WTC11 (cell line): ENCODE results near the gene MYOG. TPM values are rescaled to one million over a fixed set of nuclear protein-coding genes. Genes with fewer than 3 reads are reported as not detected.

ENCODE experiments used
- ATAC-seq: fragments of 200-7000 bp; cut with Tn5 transposase; 2 replicates; pipeline ENCODE4 v1.10.0; 2021; ENCODE audit warnings: mild to moderate bottlenecking, moderate library complexity
- CTCF ChIA-PET: fragments of 300-600 bp; sonication (Branson Sonifier 250); formaldehyde crosslinking; loops from one replicate; lab custom pipeline; 2021; ENCODE audit warnings: antibody characterized with exemption; lab: Charles Lee
- POLR2A ChIA-PET: fragments of 350-600 bp; sonication (Branson Sonifier 250); formaldehyde crosslinking; loops from one replicate; lab custom pipeline; 2021; ENCODE audit warnings: antibody characterized with exemption; lab: Charles Lee
- DNase-seq: peaks from one replicate; pipeline ENCODE4 v3.0.0; 2021; ENCODE audit warnings: low spot score
- H3K27ac Mint-ChIP-seq: 2 replicates; pipeline ENCODE4 v1.8.0; 2021; ENCODE audit warnings: mixed read lengths
- H3K27me3 Mint-ChIP-seq: 2 replicates; pipeline ENCODE4 v1.8.0; 2021; ENCODE audit warnings: low read depth, mild to moderate bottlenecking, moderate library complexity, mixed read lengths
- H3K36me3 Mint-ChIP-seq: 2 replicates; pipeline ENCODE4 v1.8.0; 2021; ENCODE audit warnings: mixed read lengths
- H3K4me1 Mint-ChIP-seq: 2 replicates; pipeline ENCODE4 v1.8.0; 2022; ENCODE audit warnings: mixed read lengths
- H3K4me3 Mint-ChIP-seq: 2 replicates; pipeline ENCODE4 v1.8.0; 2021; ENCODE audit warnings: mild to moderate bottlenecking, moderate library complexity, mixed read lengths
- H3K9me3 Mint-ChIP-seq: 2 replicates; pipeline ENCODE4 v1.8.0; 2021; ENCODE audit warnings: mixed read lengths
- AR ChIP-seq: fragments of 250-450 bp; sonication (Bioruptor Pico); IDR thresholded peaks from 2 replicates; pipeline ENCODE4 v1.9.0; 2021; ENCODE audit warnings: mild to moderate bottlenecking
- CBFB ChIP-seq: sonication (generic); formaldehyde crosslinking; IDR thresholded peaks from 2 replicates; pipeline ENCODE4 v1.8.1; 2022; ENCODE audit warnings: mild to moderate bottlenecking, low read depth, missing genetic modification reagents
- CDX4 ChIP-seq: fragments of 250-450 bp; sonication (Bioruptor Pico); IDR thresholded peaks from 2 replicates; pipeline ENCODE4 v1.9.0; 2021; ENCODE audit warnings: moderate library complexity, mild to moderate bottlenecking, inconsistent platforms, borderline replicate concordance
- E2F1 ChIP-seq: sonication (generic); formaldehyde crosslinking; IDR thresholded peaks from 2 replicates; pipeline ENCODE4 v1.8.0; 2022; ENCODE audit warnings: mild to moderate bottlenecking, missing genetic modification reagents
- NFATC4 ChIP-seq: fragments of 250-450 bp; sonication (Bioruptor Pico); IDR thresholded peaks from 2 replicates; pipeline ENCODE4 v1.9.0; 2021; ENCODE audit warnings: mild to moderate bottlenecking
- PRDM15 ChIP-seq: sonication (generic); formaldehyde crosslinking; IDR thresholded peaks from 2 replicates; pipeline ENCODE4 v1.8.0; 2022; ENCODE audit warnings: missing genetic modification reagents
- TCF7 ChIP-seq: sonication (generic); formaldehyde crosslinking; IDR thresholded peaks from 2 replicates; pipeline ENCODE4 v1.8.0; 2022; ENCODE audit warnings: mild to moderate bottlenecking, low read depth, missing genetic modification reagents, moderate library complexity
- TEAD1 ChIP-seq: sonication (generic); formaldehyde crosslinking; IDR thresholded peaks from 2 replicates; pipeline ENCODE4 v1.8.0; 2022; ENCODE audit warnings: mild to moderate bottlenecking, missing genetic modification reagents
- TP53 ChIP-seq: sonication (generic); formaldehyde crosslinking; IDR thresholded peaks from 2 replicates; pipeline ENCODE4 v1.8.1; 2023; ENCODE audit warnings: mild to moderate bottlenecking, missing genetic modification reagents
- ZBTB21 ChIP-seq: sonication (generic); formaldehyde crosslinking; IDR thresholded peaks from 2 replicates; pipeline ENCODE4 v1.8.1; 2023; ENCODE audit warnings: mild to moderate bottlenecking, missing genetic modification reagents, borderline replicate concordance
- ZBTB43 ChIP-seq: sonication (generic); formaldehyde crosslinking; IDR thresholded peaks from 2 replicates; pipeline ENCODE4 v1.8.1; 2023; ENCODE audit warnings: mild to moderate bottlenecking, missing genetic modification reagents
- ZNF425 ChIP-seq: fragments of 250-450 bp; sonication (Bioruptor Pico); conservative IDR thresholded peaks from 2 replicates; pipeline ENCODE4 v1.9.0; 2021; ENCODE audit warnings: mild to moderate bottlenecking
- ZNF512 ChIP-seq: sonication (generic); formaldehyde crosslinking; IDR thresholded peaks from 2 replicates; pipeline ENCODE4 v1.8.1; 2022; ENCODE audit warnings: missing genetic modification reagents, borderline replicate concordance
- total RNA-seq: library from RNA; stranded (reverse); gene quantifications from 3 replicates; pipeline ENCODE4 v1.2.3, GENCODE V29; 2021

Gene MYOG
- total RNA-seq, 1 experiment from 2014 or later, result not detected

GRCh38 chr1:203038217-203038741 lies 47.5 kb downstream of the MYOG start:
- CTCF ChIA-PET, result interaction anchor here (2.1 to 8.9 kb wide), 14 partner anchors 10 to 269 kb away, joined by 13 to 412 read pairs (median 102); partner anchors contain the start of genes ADORA1, MYOG and PPFIA4
- DNase-seq (no peak), ATAC-seq (no peak)
- Mint-ChIP-seq H3K36me3 (peaks cover 7% of the 10 kb centered on the region), H3K27ac (no peak overlapping the region), H3K9me3 (no peaks in the 10 kb centered on the region), H3K4me3 (no peak overlapping the region), H3K27me3 (no peaks in the 10 kb centered on the region; the same call in 1 of the 2 replicates), H3K4me1 (peaks cover 26% of the 10 kb centered on the region)
- POLR2A ChIA-PET, result no interaction called here
- TF ChIP-seq ZBTB21 (CRISPR knock-in tag) (no peak), CDX4 (no peak), ZBTB43 (CRISPR knock-in tag) (no peak), AR (CRISPR knock-in tag) (no peak), TEAD1 (CRISPR knock-in tag) (no peak)

- TF ChIP-seq NFATC4 (CRISPR knock-in tag), result no peak
- H3K4me3 Mint-ChIP-seq, result no peak overlapping the region
- H3K27me3 Mint-ChIP-seq, result no peaks in the 10 kb centered on the region; the same call in 1 of the 2 replicates
- POLR2A ChIA-PET, result no interaction called here
- H3K27ac Mint-ChIP-seq, result no peak overlapping the region
- DNase-seq (no peak), ATAC-seq (no peak)
- H3K9me3 Mint-ChIP-seq, result no peaks in the 10 kb centered on the region
- peaks cover 4% of the 10 kb centered on the region; the same call in 1 of the 2 replicates for H3K36me3 Mint-ChIP-seq
- CTCF ChIA-PET, result interaction anchor here (1.3 to 6.7 kb wide), 4 partner anchors 17 to 231 kb away, joined by 3 to 89 read pairs (median 16); no protein-coding TSS in a partner anchor
- H3K4me1 Mint-ChIP-seq, result peaks cover 26% of the 10 kb centered on the region
Observed at GRCh38 chr1:203037509-203038190, 48.2 kb downstream of the MYOG start.

GRCh38 chr1:203036537-203036936 lies 49.3 kb downstream of the MYOG start:
- CTCF ChIA-PET, result interaction anchor here (0.7 to 6.7 kb wide), 17 partner anchors 9 to 291 kb away, joined by 3 to 89 read pairs (median 4); partner anchors contain the start of gene ADORA1
- no peak overlapping the region for H3K27ac Mint-ChIP-seq
- peaks cover 26% of the 10 kb centered on the region for H3K4me1 Mint-ChIP-seq
- no peaks in the 10 kb centered on the region for H3K9me3 Mint-ChIP-seq
- DNase-seq (no peak), ATAC-seq (no peak)
- no peak overlapping the region for H3K4me3 Mint-ChIP-seq
- peaks cover 4% of the 10 kb centered on the region; the same call in 1 of the 2 replicates for H3K36me3 Mint-ChIP-seq
- H3K27me3 Mint-ChIP-seq, result no peaks in the 10 kb centered on the region; the same call in 1 of the 2 replicates
- POLR2A ChIA-PET, result no interaction called here
- no peak for TF ChIP-seq PRDM15 (CRISPR knock-in tag)
- TF ChIP-seq ZBTB21 (CRISPR knock-in tag), result no peak
- no peak for TF ChIP-seq ZNF425 (CRISPR knock-in tag)
- TF ChIP-seq CDX4, result no peak
- no peak for TF ChIP-seq E2F1 (CRISPR knock-in tag)
- TF ChIP-seq CBFB (CRISPR knock-in tag), result no peak
- no peak for TF ChIP-seq TP53 (CRISPR knock-in tag)
- TF ChIP-seq TCF7 (CRISPR knock-in tag), result no peak
- TF ChIP-seq ZNF512 (CRISPR knock-in tag), result no peak
